DOHH2 (cell line): ENCODE results near the gene B3GNT9.

ENCODE experiments used
- H3F3A ChIP-seq: fragments of 200-600 bp; sonication (generic), shearing (Covaris generic); 2 replicates; pipeline ENCODE4 v1.6.0; 2016; ENCODE audit warnings: antibody characterized with exemption, mild to moderate bottlenecking; ENCODE audit not compliant: control insufficient read depth, insufficient read depth
- H3K27ac ChIP-seq: fragments of 200-600 bp; sonication (generic); 2 replicates; pipeline ENCODE4 v1.5.1; 2014; ENCODE audit warnings: low read depth, mild to moderate bottlenecking, low read length, moderate library complexity
- H3K27me3 ChIP-seq: fragments of 200-600 bp; sonication (generic); 2 replicates; pipeline ENCODE4 v1.6.1; 2014; ENCODE audit warnings: mild to moderate bottlenecking, low read length, mixed read lengths; ENCODE audit not compliant: control insufficient read depth
- H3K36me3 ChIP-seq: fragments of 200-600 bp; sonication (generic); 2 replicates; pipeline ENCODE4 v1.6.1; 2014; ENCODE audit warnings: mild to moderate bottlenecking, low read length, moderate library complexity, mixed read lengths; ENCODE audit not compliant: control insufficient read depth
- H3K4me1 ChIP-seq: fragments of 200-600 bp; sonication (generic); 2 replicates; pipeline ENCODE4 v1.6.1; 2014; ENCODE audit warnings: mild to moderate bottlenecking, low read length, mixed read lengths; ENCODE audit not compliant: control insufficient read depth
- H3K4me2 ChIP-seq: fragments of 200-600 bp; sonication (generic); 2 replicates; pipeline ENCODE4 v1.6.0; 2014; ENCODE audit warnings: mild to moderate bottlenecking, low read length, moderate library complexity
- H3K4me3 ChIP-seq: fragments of 200-600 bp; sonication (generic); 2 replicates; pipeline ENCODE4 v1.5.1; 2014; ENCODE audit warnings: mild to moderate bottlenecking, low read length, mixed read lengths
- H3K79me2 ChIP-seq: fragments of 200-600 bp; sonication (generic); 2 replicates; pipeline ENCODE4 v1.6.1; 2014; ENCODE audit warnings: mild to moderate bottlenecking, low read length, mixed read lengths; ENCODE audit not compliant: control insufficient read depth
- H3K9me2 ChIP-seq: fragments of 200-600 bp; sonication (generic); replicated peaks from 2 replicates; pipeline ENCODE4 v1.6.1; 2014; ENCODE audit warnings: mild to moderate bottlenecking, low read length, mixed read lengths; ENCODE audit not compliant: control insufficient read depth
- H3K9me3 ChIP-seq: fragments of 200-600 bp; sonication (generic); 2 replicates; pipeline ENCODE4 v1.6.1; 2014; ENCODE audit warnings: antibody characterized with exemption, low read length, mixed read lengths; ENCODE audit not compliant: control insufficient read depth, insufficient read depth
- H4K20me1 ChIP-seq: fragments of 200-600 bp; sonication (generic); 2 replicates; pipeline ENCODE4 v1.6.0; 2014; ENCODE audit warnings: low read depth, mild to moderate bottlenecking, antibody characterized with exemption, low read length, moderate library complexity; ENCODE audit not compliant: control insufficient read depth, insufficient read depth
- CTCF ChIP-seq: fragments of 200-600 bp; sonication (generic); IDR thresholded peaks from one replicate; pipeline ENCODE4 v1.5.1; 2014; ENCODE audit warnings: antibody characterized with exemption, mild to moderate bottlenecking, low read depth, low read length; ENCODE audit not compliant: poor library complexity, severe bottlenecking
- EZH2phosphoT487 ChIP-seq: fragments of 200-600 bp; sonication (generic); IDR thresholded peaks from 2 replicates; pipeline ENCODE4 v1.6.1; 2017; ENCODE audit warnings: borderline replicate concordance, mild to moderate bottlenecking, antibody characterized with exemption, low read length, moderate library complexity, mixed read lengths

The B3GNT9 gene

GRCh38 chr16:67142342-67142741 is 8.5 kb downstream of the B3GNT9 start:
- Histone ChIP-seq H3K9me2 (no peaks in the 10 kb centered on the region), H3K79me2 (no peaks in the 10 kb centered on the region), H4K20me1 (no peaks in the 10 kb centered on the region), H3K9me3 (no peaks in the 10 kb centered on the region), H3K27me3 (no peaks in the 10 kb centered on the region), H3K4me2 (no peak overlapping the region), H3F3A (no peaks in the 10 kb centered on the region), H3K4me1 (no peaks in the 10 kb centered on the region), H3K36me3 (peaks cover 70% of the 10 kb centered on the region), H3K27ac (no peak overlapping the region), H3K4me3 (no peak overlapping the region)
- no peak for TF ChIP-seq EZH2phosphoT487
- no peak for TF ChIP-seq CTCF

GRCh38 chr16:67141391-67141790 is 9.4 kb downstream of the B3GNT9 start:
- Histone ChIP-seq H3K79me2 (no peaks in the 10 kb centered on the region), H3K27me3 (no peaks in the 10 kb centered on the region), H3K9me3 (no peaks in the 10 kb centered on the region), H3K9me2 (no peaks in the 10 kb centered on the region), H4K20me1 (no peaks in the 10 kb centered on the region), H3K4me3 (no peak overlapping the region), H3F3A (no peaks in the 10 kb centered on the region), H3K4me1 (no peaks in the 10 kb centered on the region), H3K36me3 (peaks cover 62% of the 10 kb centered on the region), H3K27ac (no peak overlapping the region), H3K4me2 (no peak overlapping the region)
- TF ChIP-seq EZH2phosphoT487 (no peak), CTCF (no peak)

DNA sequence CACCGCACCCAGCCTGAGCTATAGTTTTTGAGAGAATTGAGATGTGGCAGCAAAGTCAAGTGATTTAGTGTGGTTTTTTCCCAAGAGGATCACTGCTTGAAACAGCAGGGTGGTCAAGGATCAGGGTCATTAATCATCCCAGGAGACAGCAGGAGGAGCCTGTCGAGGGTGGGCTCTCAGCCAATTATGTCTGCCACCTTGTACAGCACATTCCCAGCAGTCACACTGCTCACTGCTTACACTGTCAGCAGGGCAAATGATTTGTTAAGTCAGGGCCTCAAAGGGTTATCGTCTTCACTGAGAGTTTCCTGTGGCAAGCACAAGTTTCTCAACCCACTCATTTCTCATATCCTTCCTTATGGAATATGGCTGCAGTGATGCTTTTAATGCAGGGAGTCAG is 13.2 kb downstream of the B3GNT9 start:
- Histone ChIP-seq H3K27ac (no peak overlapping the region), H3K4me1 (no peaks in the 10 kb centered on the region), H4K20me1 (no peaks in the 10 kb centered on the region), H3K36me3 (peaks cover 60% of the 10 kb centered on the region), H3K9me2 (no peaks in the 10 kb centered on the region), H3K9me3 (no peaks in the 10 kb centered on the region), H3K4me2 (no peak overlapping the region), H3K4me3 (no peak overlapping the region), H3K27me3 (no peaks in the 10 kb centered on the region), H3F3A (no peaks in the 10 kb centered on the region), H3K79me2 (no peaks in the 10 kb centered on the region)
- TF ChIP-seq EZH2phosphoT487 (no peak), CTCF (no peak)

DNA sequence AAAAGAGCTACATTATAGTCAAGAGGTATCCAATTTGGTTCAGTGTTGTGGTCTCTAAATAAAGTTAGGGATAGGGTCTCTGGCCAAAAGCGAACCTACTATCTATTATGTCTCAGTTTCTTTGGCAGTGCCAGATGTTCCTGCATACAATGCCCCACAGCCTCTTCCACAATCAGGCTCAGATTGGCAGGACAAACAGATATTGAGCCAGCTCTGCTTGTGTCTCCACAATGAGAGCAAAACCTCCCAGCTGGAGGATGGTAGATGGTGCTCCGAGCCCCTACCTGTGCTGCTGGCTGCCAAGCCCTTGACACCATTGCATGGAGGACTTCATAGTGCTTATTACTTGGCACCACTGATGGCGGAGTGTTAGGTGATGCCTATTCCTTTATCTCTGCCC is 21.4 kb downstream of the B3GNT9 start:
- Histone ChIP-seq H3K27me3 (no peaks in the 10 kb centered on the region), H3K36me3 (peaks cover 23% of the 10 kb centered on the region), H3K4me3 (no peak overlapping the region), H3K9me2 (no peaks in the 10 kb centered on the region), H3K9me3 (no peaks in the 10 kb centered on the region), H3K4me1 (no peaks in the 10 kb centered on the region), H3K27ac (no peak overlapping the region), H3F3A (no peaks in the 10 kb centered on the region; the same call in 1 of the 2 replicates), H3K79me2 (no peaks in the 10 kb centered on the region), H4K20me1 (no peaks in the 10 kb centered on the region), H3K4me2 (no peak overlapping the region)
- TF ChIP-seq EZH2phosphoT487 (no peak), CTCF (no peak)
